ENCODE measurements around the gene APOBEC2.

GRCh38 chr6:41072836-41073202, 19.8 kb downstream of the APOBEC2 start, which contains the start of gene NFYA:
- no peak for TF ChIP-seq CTCF (IDR thresholded peaks at IDR 0.05)
- no peak for TF ChIP-seq EP300 (IDR thresholded peaks at IDR 0.05)
- TF ChIP-seq POLR2A (IDR thresholded peaks at IDR 0.05), result no peak
